Astrocyte (in vitro differentiated cells and primary cell): ENCODE data around the gene HIPK1.

Experiments
- CTCF ChIP-seq: IDR thresholded peaks from 2 replicates; pipeline ENCODE4 v1.5.1; 2011; ENCODE audit warnings: low read depth, mild to moderate bottlenecking, inconsistent platforms, low read length, moderate library complexity; ENCODE audit not compliant: insufficient read depth
- EZH2 ChIP-seq: IDR thresholded peaks from 2 replicates; pipeline ENCODE4 v1.6.1; 2012; ENCODE audit warnings: mild to moderate bottlenecking, low read length, inconsistent platforms; ENCODE audit not compliant: insufficient read depth

GRCh38 chr1:113949007-113949406 lies 19.9 kb downstream of the HIPK1 start:
- peak; percentile 53 for TF ChIP-seq CTCF
- TF ChIP-seq EZH2 = no peak
